ENCODE measurements around the gene FHIT.

FHIT gene

GRCh38 chr3:60383345-60383744 lies 867.9 kb downstream of the FHIT start:
- Histone ChIP-seq H3K4me3 (ENCODE audit: insufficient read depth, low read depth, low read length, poor library complexity, severe bottlenecking) (no peak overlapping the region), H3K27me3 (replicated peaks; ENCODE audit: control insufficient read depth, insufficient read depth, low read length, poor library complexity, severe bottlenecking) (no peaks in the 10 kb centered on the region), H3K36me3 (ENCODE audit: control insufficient read depth, insufficient read depth, low read length) (no peaks in the 10 kb centered on the region), H3K4me1 (ENCODE audit: control insufficient read depth, insufficient read depth, low read length, poor library complexity, severe bottlenecking) (no peaks in the 10 kb centered on the region), H3K9me3 (ENCODE audit: control insufficient read depth, low read length) (no peaks in the 10 kb centered on the region), H3K27ac (ENCODE audit: insufficient read depth, low read length, poor library complexity, severe bottlenecking) (no peak overlapping the region)
- no peak for DNase-seq

GRCh38 chr3:60366486-60366885 lies 884.8 kb downstream of the FHIT start:
- Histone ChIP-seq H3K4me1 (ENCODE audit: control insufficient read depth, insufficient read depth, low read length, poor library complexity, severe bottlenecking) (no peaks in the 10 kb centered on the region), H3K27me3 (replicated peaks; ENCODE audit: control insufficient read depth, insufficient read depth, low read length, poor library complexity, severe bottlenecking) (no peaks in the 10 kb centered on the region), H3K9me3 (ENCODE audit: control insufficient read depth, low read length) (no peaks in the 10 kb centered on the region), H3K36me3 (ENCODE audit: control insufficient read depth, insufficient read depth, low read length) (no peaks in the 10 kb centered on the region), H3K27ac (ENCODE audit: insufficient read depth, low read length, poor library complexity, severe bottlenecking) (no peak overlapping the region), H3K4me3 (ENCODE audit: insufficient read depth, low read depth, low read length, poor library complexity, severe bottlenecking) (no peak overlapping the region)
- no peak for DNase-seq

- Histone ChIP-seq H3K9me3 (ENCODE audit: control insufficient read depth, low read length) (no peaks in the 10 kb centered on the region), H3K4me3 (ENCODE audit: insufficient read depth, low read depth, low read length, poor library complexity, severe bottlenecking) (no peak overlapping the region), H3K27me3 (replicated peaks; ENCODE audit: control insufficient read depth, insufficient read depth, low read length, poor library complexity, severe bottlenecking) (no peaks in the 10 kb centered on the region), H3K27ac (ENCODE audit: insufficient read depth, low read length, poor library complexity, severe bottlenecking) (no peak overlapping the region), H3K4me1 (ENCODE audit: control insufficient read depth, insufficient read depth, low read length, poor library complexity, severe bottlenecking) (no peaks in the 10 kb centered on the region), H3K36me3 (ENCODE audit: control insufficient read depth, insufficient read depth, low read length) (no peaks in the 10 kb centered on the region)
- DNase-seq: no peak
Measured at GRCh38 chr3:60365360-60365759, 885.9 kb downstream of the FHIT start.

GRCh38 chr3:60364475-60364874 lies 886.8 kb downstream of the FHIT start:
- DNase-seq: no peak
- H3K9me3 ChIP-seq (ENCODE audit: control insufficient read depth, low read length): no peaks in the 10 kb centered on the region
- no peaks in the 10 kb centered on the region for H3K36me3 ChIP-seq (ENCODE audit: control insufficient read depth, insufficient read depth, low read length)
- no peaks in the 10 kb centered on the region for H3K27me3 ChIP-seq (replicated peaks; ENCODE audit: control insufficient read depth, insufficient read depth, low read length, poor library complexity, severe bottlenecking)
- no peaks in the 10 kb centered on the region for H3K4me1 ChIP-seq (ENCODE audit: control insufficient read depth, insufficient read depth, low read length, poor library complexity, severe bottlenecking)
- H3K27ac ChIP-seq (ENCODE audit: insufficient read depth, low read length, poor library complexity, severe bottlenecking): no peak overlapping the region
- no peak overlapping the region for H3K4me3 ChIP-seq (ENCODE audit: insufficient read depth, low read depth, low read length, poor library complexity, severe bottlenecking)

GRCh38 chr3:60363817-60364216 lies 887.4 kb downstream of the FHIT start:
- DNase-seq: no peak
- Histone ChIP-seq H3K36me3 (ENCODE audit: control insufficient read depth, insufficient read depth, low read length) (no peaks in the 10 kb centered on the region), H3K27ac (ENCODE audit: insufficient read depth, low read length, poor library complexity, severe bottlenecking) (no peak overlapping the region), H3K4me1 (ENCODE audit: control insufficient read depth, insufficient read depth, low read length, poor library complexity, severe bottlenecking) (no peaks in the 10 kb centered on the region), H3K9me3 (ENCODE audit: control insufficient read depth, low read length) (no peaks in the 10 kb centered on the region), H3K4me3 (ENCODE audit: insufficient read depth, low read depth, low read length, poor library complexity, severe bottlenecking) (no peak overlapping the region), H3K27me3 (replicated peaks; ENCODE audit: control insufficient read depth, insufficient read depth, low read length, poor library complexity, severe bottlenecking) (no peaks in the 10 kb centered on the region)

- no peak overlapping the region for H3K27ac ChIP-seq (ENCODE audit: insufficient read depth, low read length, poor library complexity, severe bottlenecking)
- H3K4me3 ChIP-seq (ENCODE audit: insufficient read depth, low read depth, low read length, poor library complexity, severe bottlenecking): no peak overlapping the region
- H3K36me3 ChIP-seq (ENCODE audit: control insufficient read depth, insufficient read depth, low read length): no peaks in the 10 kb centered on the region
- H3K27me3 ChIP-seq (replicated peaks; ENCODE audit: control insufficient read depth, insufficient read depth, low read length, poor library complexity, severe bottlenecking): no peaks in the 10 kb centered on the region
- no peaks in the 10 kb centered on the region for H3K9me3 ChIP-seq (ENCODE audit: control insufficient read depth, low read length)
- DNase-seq: no peak
- no peaks in the 10 kb centered on the region for H3K4me1 ChIP-seq (ENCODE audit: control insufficient read depth, insufficient read depth, low read length, poor library complexity, severe bottlenecking)
Measured at GRCh38 chr3:60355825-60356224, 895.4 kb downstream of the FHIT start.

- Histone ChIP-seq H3K4me1 (ENCODE audit: control insufficient read depth, insufficient read depth, low read length, poor library complexity, severe bottlenecking) (no peaks in the 10 kb centered on the region), H3K9me3 (ENCODE audit: control insufficient read depth, low read length) (no peaks in the 10 kb centered on the region), H3K27ac (ENCODE audit: insufficient read depth, low read length, poor library complexity, severe bottlenecking) (no peak overlapping the region), H3K4me3 (ENCODE audit: insufficient read depth, low read depth, low read length, poor library complexity, severe bottlenecking) (no peak overlapping the region), H3K27me3 (replicated peaks; ENCODE audit: control insufficient read depth, insufficient read depth, low read length, poor library complexity, severe bottlenecking) (no peaks in the 10 kb centered on the region), H3K36me3 (ENCODE audit: control insufficient read depth, insufficient read depth, low read length) (no peaks in the 10 kb centered on the region)
- no peak for DNase-seq
Measured at GRCh38 chr3:60351481-60351880, 899.8 kb downstream of the FHIT start.

GRCh38 chr3:60344340-60344739 lies 906.9 kb downstream of the FHIT start:
- H3K27ac ChIP-seq (ENCODE audit: insufficient read depth, low read length, poor library complexity, severe bottlenecking): no peak overlapping the region
- no peaks in the 10 kb centered on the region for H3K4me1 ChIP-seq (ENCODE audit: control insufficient read depth, insufficient read depth, low read length, poor library complexity, severe bottlenecking)
- no peak for DNase-seq
- no peaks in the 10 kb centered on the region for H3K9me3 ChIP-seq (ENCODE audit: control insufficient read depth, low read length)
- no peak overlapping the region for H3K4me3 ChIP-seq (ENCODE audit: insufficient read depth, low read depth, low read length, poor library complexity, severe bottlenecking)
- H3K27me3 ChIP-seq (replicated peaks; ENCODE audit: control insufficient read depth, insufficient read depth, low read length, poor library complexity, severe bottlenecking): no peaks in the 10 kb centered on the region
- no peaks in the 10 kb centered on the region for H3K36me3 ChIP-seq (ENCODE audit: control insufficient read depth, insufficient read depth, low read length)

GRCh38 chr3:60343831-60344230 lies 907.4 kb downstream of the FHIT start:
- Histone ChIP-seq H3K27me3 (replicated peaks; ENCODE audit: control insufficient read depth, insufficient read depth, low read length, poor library complexity, severe bottlenecking) (no peaks in the 10 kb centered on the region), H3K4me3 (ENCODE audit: insufficient read depth, low read depth, low read length, poor library complexity, severe bottlenecking) (no peak overlapping the region)
- DNase-seq: no peak

GRCh38 chr3:60339304-60339703 lies 911.9 kb downstream of the FHIT start:
- Histone ChIP-seq H3K4me1 (ENCODE audit: control insufficient read depth, insufficient read depth, low read length, poor library complexity, severe bottlenecking) (no peaks in the 10 kb centered on the region), H3K9me3 (ENCODE audit: control insufficient read depth, low read length) (no peaks in the 10 kb centered on the region), H3K4me3 (ENCODE audit: insufficient read depth, low read depth, low read length, poor library complexity, severe bottlenecking) (no peak overlapping the region), H3K36me3 (ENCODE audit: control insufficient read depth, insufficient read depth, low read length) (no peaks in the 10 kb centered on the region), H3K27me3 (replicated peaks; ENCODE audit: control insufficient read depth, insufficient read depth, low read length, poor library complexity, severe bottlenecking) (no peaks in the 10 kb centered on the region), H3K27ac (ENCODE audit: insufficient read depth, low read length, poor library complexity, severe bottlenecking) (no peak overlapping the region)
- DNase-seq: no peak

More at GRCh38 chr3:60343831-60344230, 907.4 kb downstream of the FHIT start:
- Histone ChIP-seq H3K27ac (ENCODE audit: insufficient read depth, low read length, poor library complexity, severe bottlenecking) (no peak overlapping the region), H3K9me3 (ENCODE audit: control insufficient read depth, low read length) (no peaks in the 10 kb centered on the region), H3K4me1 (ENCODE audit: control insufficient read depth, insufficient read depth, low read length, poor library complexity, severe bottlenecking) (no peaks in the 10 kb centered on the region), H3K36me3 (ENCODE audit: control insufficient read depth, insufficient read depth, low read length) (no peaks in the 10 kb centered on the region)

- no peak for DNase-seq
- Histone ChIP-seq H3K27ac (ENCODE audit: insufficient read depth, low read length, poor library complexity, severe bottlenecking) (no peak overlapping the region), H3K9me3 (ENCODE audit: control insufficient read depth, low read length) (no peaks in the 10 kb centered on the region), H3K27me3 (replicated peaks; ENCODE audit: control insufficient read depth, insufficient read depth, low read length, poor library complexity, severe bottlenecking) (no peaks in the 10 kb centered on the region), H3K4me3 (ENCODE audit: insufficient read depth, low read depth, low read length, poor library complexity, severe bottlenecking) (no peak overlapping the region), H3K36me3 (ENCODE audit: control insufficient read depth, insufficient read depth, low read length) (no peaks in the 10 kb centered on the region), H3K4me1 (ENCODE audit: control insufficient read depth, insufficient read depth, low read length, poor library complexity, severe bottlenecking) (no peaks in the 10 kb centered on the region)
Measured at GRCh38 chr3:60337421-60337820, 913.8 kb downstream of the FHIT start.
